ENCODE data around the gene LY9.

DNA sequence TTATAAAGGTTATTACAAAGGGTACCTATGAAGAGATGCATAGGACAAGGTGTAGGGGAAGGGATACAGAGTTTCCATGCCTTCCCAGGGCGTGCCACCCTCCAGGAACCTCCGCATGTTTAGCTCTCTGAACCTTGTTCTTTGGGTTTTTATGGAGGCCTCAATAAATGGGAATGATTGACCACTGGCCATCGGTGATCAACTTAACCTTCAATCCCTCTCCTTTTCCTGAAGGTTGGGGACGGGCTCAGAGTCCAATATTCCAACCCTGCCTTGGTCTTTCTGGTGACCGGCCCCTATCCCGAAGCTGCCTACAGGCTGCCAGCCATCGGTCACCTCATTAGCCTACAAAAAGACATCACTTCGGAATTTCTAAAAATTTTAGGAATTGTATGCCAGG is 55.0 kb downstream of the LY9 start:
- TF ChIP-seq, protein P1, sequence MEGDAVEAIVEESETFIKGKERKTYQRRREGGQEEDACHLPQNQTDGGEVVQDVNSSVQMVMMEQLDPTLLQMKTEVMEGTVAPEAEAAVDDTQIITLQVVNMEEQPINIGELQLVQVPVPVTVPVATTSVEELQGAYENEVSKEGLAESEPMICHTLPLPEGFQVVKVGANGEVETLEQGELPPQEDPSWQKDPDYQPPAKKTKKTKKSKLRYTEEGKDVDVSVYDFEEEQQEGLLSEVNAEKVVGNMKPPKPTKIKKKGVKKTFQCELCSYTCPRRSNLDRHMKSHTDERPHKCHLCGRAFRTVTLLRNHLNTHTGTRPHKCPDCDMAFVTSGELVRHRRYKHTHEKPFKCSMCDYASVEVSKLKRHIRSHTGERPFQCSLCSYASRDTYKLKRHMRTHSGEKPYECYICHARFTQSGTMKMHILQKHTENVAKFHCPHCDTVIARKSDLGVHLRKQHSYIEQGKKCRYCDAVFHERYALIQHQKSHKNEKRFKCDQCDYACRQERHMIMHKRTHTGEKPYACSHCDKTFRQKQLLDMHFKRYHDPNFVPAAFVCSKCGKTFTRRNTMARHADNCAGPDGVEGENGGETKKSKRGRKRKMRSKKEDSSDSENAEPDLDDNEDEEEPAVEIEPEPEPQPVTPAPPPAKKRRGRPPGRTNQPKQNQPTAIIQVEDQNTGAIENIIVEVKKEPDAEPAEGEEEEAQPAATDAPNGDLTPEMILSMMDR (IDR thresholded peaks at IDR 0.05) = no peak
- no peak for TF ChIP-seq POLR2A (IDR thresholded peaks at IDR 0.05)
- TF ChIP-seq POLR2AphosphoS5 (IDR thresholded peaks at IDR 0.05) = no peak
